ENCODE results near the gene ERVK3-1.

GRCh38 chr19:58274771-58275201, 30.4 kb upstream of the ERVK3-1 start:
- no peak for TF ChIP-seq RAD21 (IDR thresholded peaks at IDR 0.05; ENCODE audit: low read depth)
- TF ChIP-seq CTCF (IDR thresholded peaks at IDR 0.05 in 2 of 3, conservative IDR thresholded peaks at IDR 0.05 in 1 of 3; ENCODE audit: borderline replicate concordance in 1 of 3, insufficient read depth in 1 of 3, low read depth in 2 of 3, low read length in 2 of 3): no peak
- TF ChIP-seq ZFX (IDR thresholded peaks at IDR 0.05): no peak
- TF ChIP-seq, protein P1, sequence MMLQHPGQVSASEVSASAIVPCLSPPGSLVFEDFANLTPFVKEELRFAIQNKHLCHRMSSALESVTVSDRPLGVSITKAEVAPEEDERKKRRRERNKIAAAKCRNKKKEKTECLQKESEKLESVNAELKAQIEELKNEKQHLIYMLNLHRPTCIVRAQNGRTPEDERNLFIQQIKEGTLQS (IDR thresholded peaks at IDR 0.05): no peak

All from HCT116 (cell line).